Hindlimb muscle (tissue), 1 donor: ENCODE data around the gene PLA2G2C. TPM values are rescaled to one million over a fixed set of nuclear protein-coding genes. Genes with fewer than 3 reads are reported as not detected.
A peak's percentile ranks its signal among the peaks of the same experiment; 100 is the strongest.
"Not testable (repeated sequence)": the region's sequence is repeated elsewhere in the genome, so short reads cannot be mapped to it uniquely, and the experiment has no call there.

Source experiments
- DNase-seq: peaks from one replicate; pipeline ENCODE4 v3.0.0-alpha.2; 2013
- polyA plus RNA-seq: library from polyadenylated mRNA; unstranded; fragments of 120-200 nt; gene quantifications from one replicate; pipeline ENCODE4 v1.2.1, GENCODE V29; 2013; ENCODE audit not compliant: insufficient read length

Gene PLA2G2C
- polyA plus RNA-seq, 1 donor = not detected

- DNase-seq = peak; percentile 70
These were observed 34.3 kb downstream of the PLA2G2C start for GRCh38 chr1:20151906-20152598.

- no peak for DNase-seq
These were observed 35.3 kb downstream of the PLA2G2C start for GRCh38 chr1:20150969-20151368.

GRCh38 chr1:20150326-20150705 lies 36.0 kb downstream of the PLA2G2C start:
- no peak for DNase-seq

GRCh38 chr1:20149601-20150325 lies 36.6 kb downstream of the PLA2G2C start:
- DNase-seq = no peak

- DNase-seq = no peak
These were observed 37.5 kb downstream of the PLA2G2C start for GRCh38 chr1:20148571-20149500.

- DNase-seq = no peak
These were observed 38.3 kb downstream of the PLA2G2C start for GRCh38 chr1:20147846-20148570.

GRCh38 chr1:20143734-20144565 lies 42.4 kb downstream of the PLA2G2C start:
- DNase-seq = no peak

- DNase-seq = no peak
These were observed 43.0 kb downstream of the PLA2G2C start for GRCh38 chr1:20143318-20143717.

GRCh38 chr1:20142001-20142710 lies 44.2 kb downstream of the PLA2G2C start:
- DNase-seq = no peak

- DNase-seq = no peak
These were observed 44.9 kb downstream of the PLA2G2C start for GRCh38 chr1:20141466-20141865.

- DNase-seq = no peak
These were observed 45.3 kb downstream of the PLA2G2C start for GRCh38 chr1:20141001-20141400.

- DNase-seq = no peak
These were observed 46.3 kb downstream of the PLA2G2C start for GRCh38 chr1:20139776-20140612.

GRCh38 chr1:20138961-20139550 lies 47.3 kb downstream of the PLA2G2C start, which contains the start of gene PLA2G2F:
TSS of gene PLA2G2F (plus strand) at chr1:20139323. CDS start at chr1:20139428, 105 bp downstream.
- no peak for DNase-seq

GRCh38 chr1:20138346-20138745 lies 48.0 kb downstream of the PLA2G2C start:
- no peak for DNase-seq

GRCh38 chr1:20137604-20138003 lies 48.7 kb downstream of the PLA2G2C start:
- no peak for DNase-seq

GRCh38 chr1:20137055-20137454 lies 49.3 kb downstream of the PLA2G2C start:
- DNase-seq = no peak

- DNase-seq = no peak
These were observed 50.1 kb downstream of the PLA2G2C start for GRCh38 chr1:20136249-20136648.

GRCh38 chr1:20134995-20135394 lies 51.3 kb downstream of the PLA2G2C start:
- no peak for DNase-seq

- DNase-seq = not testable (repeated sequence)
These were observed 55.8 kb downstream of the PLA2G2C start for GRCh38 chr1:20130518-20130917.
